Right lobe of liver (tissue), 4 donors: ENCODE measurements around the gene ZFAND3.

Experiments used
- POLR2A ChIP-seq: fragments of 450-650 bp; IDR thresholded peaks from one replicate; pipeline ENCODE4 v1.6.1; 2017; ENCODE audit warnings: antibody characterized with exemption, mild to moderate bottlenecking
- TF ChIP-seq, protein P1 (sequence below), 4 donors: fragments of 200-600 bp in 3 of 4; fragments of 450-650 bp in 1 of 4; IDR thresholded peaks; one replicate each; pipeline versions ENCODE4 v1.5.1 to v1.8.0; 2016 to 2022; ENCODE audit warnings: antibody characterized with exemption in 4 of 4, mild to moderate bottlenecking in 2 of 4
- donor health status: DM: no; HTN: no; CAD: no.
- donor health status: DM: no; HTN: no; CAD: no.
- donor health status: DM: no; HTN: yes; CAD: no.

DNA sequence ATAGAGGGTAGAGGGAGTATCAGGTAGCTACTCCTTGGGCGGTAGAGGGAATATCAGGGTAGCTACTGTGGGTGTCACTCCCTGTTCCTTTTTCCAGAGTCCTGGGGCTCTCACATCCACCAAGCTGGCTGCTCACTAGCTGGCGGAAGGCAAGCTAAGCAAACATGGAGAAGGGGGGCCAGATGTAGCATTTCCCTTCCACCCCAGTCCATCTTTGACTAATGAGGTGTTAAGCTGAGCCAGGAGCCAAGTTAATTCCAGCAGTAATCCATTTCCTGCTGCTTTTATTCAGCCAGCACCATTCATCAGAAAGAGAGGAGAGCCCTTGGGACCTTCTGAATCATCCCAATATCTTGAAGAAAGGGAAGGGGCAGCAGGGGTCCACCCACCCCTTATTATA, 330.0 kb downstream of the ZFAND3 start:
- TF ChIP-seq, protein P1, sequence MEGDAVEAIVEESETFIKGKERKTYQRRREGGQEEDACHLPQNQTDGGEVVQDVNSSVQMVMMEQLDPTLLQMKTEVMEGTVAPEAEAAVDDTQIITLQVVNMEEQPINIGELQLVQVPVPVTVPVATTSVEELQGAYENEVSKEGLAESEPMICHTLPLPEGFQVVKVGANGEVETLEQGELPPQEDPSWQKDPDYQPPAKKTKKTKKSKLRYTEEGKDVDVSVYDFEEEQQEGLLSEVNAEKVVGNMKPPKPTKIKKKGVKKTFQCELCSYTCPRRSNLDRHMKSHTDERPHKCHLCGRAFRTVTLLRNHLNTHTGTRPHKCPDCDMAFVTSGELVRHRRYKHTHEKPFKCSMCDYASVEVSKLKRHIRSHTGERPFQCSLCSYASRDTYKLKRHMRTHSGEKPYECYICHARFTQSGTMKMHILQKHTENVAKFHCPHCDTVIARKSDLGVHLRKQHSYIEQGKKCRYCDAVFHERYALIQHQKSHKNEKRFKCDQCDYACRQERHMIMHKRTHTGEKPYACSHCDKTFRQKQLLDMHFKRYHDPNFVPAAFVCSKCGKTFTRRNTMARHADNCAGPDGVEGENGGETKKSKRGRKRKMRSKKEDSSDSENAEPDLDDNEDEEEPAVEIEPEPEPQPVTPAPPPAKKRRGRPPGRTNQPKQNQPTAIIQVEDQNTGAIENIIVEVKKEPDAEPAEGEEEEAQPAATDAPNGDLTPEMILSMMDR (IDR thresholded peaks at IDR 0.05), result no peak
- no peak for TF ChIP-seq POLR2A
